Type B pancreatic cell (in vitro differentiated cells): Measurements from ENCODE around the gene TP53BP1. TPM values are rescaled to one million over a fixed set of nuclear protein-coding genes. Genes with fewer than 3 reads are reported as not detected.

Source experiments
- DNase-seq: peaks from one replicate; pipeline ENCODE4 v3.0.0; 2021; ENCODE audit warnings: mixed read lengths; ENCODE audit not compliant: unreplicated experiment; ENCODE audit errors: extremely low spot score
- H3K27ac Mint-ChIP-seq: 2 replicates; pipeline ENCODE4 v1.8.0; 2021; ENCODE audit warnings: mild to moderate bottlenecking, mixed read lengths
- H3K27me3 Mint-ChIP-seq: 2 replicates; pipeline ENCODE4 v1.8.0; 2021; ENCODE audit warnings: mixed read lengths
- H3K36me3 Mint-ChIP-seq: 2 replicates; pipeline ENCODE4 v1.8.0; 2021; ENCODE audit warnings: mixed read lengths
- H3K4me1 Mint-ChIP-seq: one replicate; pipeline ENCODE4 v1.8.0; 2021; ENCODE audit warnings: mixed read lengths; ENCODE audit not compliant: unreplicated experiment
- H3K4me3 Mint-ChIP-seq: 2 replicates; pipeline ENCODE4 v1.8.0; 2021; ENCODE audit warnings: mild to moderate bottlenecking, mixed read lengths
- H3K9me3 Mint-ChIP-seq: 2 replicates; pipeline ENCODE4 v1.8.0; 2021; ENCODE audit warnings: mixed read lengths
- CTCF ChIP-seq: fragments of 200-600 bp; sonication (generic); conservative IDR thresholded peaks from 2 replicates; pipeline ENCODE4 v1.5.0; 2021; ENCODE audit warnings: antibody characterized with exemption, mild to moderate bottlenecking
- total RNA-seq: library from RNA; stranded (reverse); gene quantifications from 2 replicates; pipeline ENCODE4 v1.2.1, GENCODE V29; 2021; ENCODE audit warnings: low replicate concordance

TP53BP1 gene
- total RNA-seq, 1 donor from 2014 or later, result 101 TPM

- peaks cover 42% of the 10 kb centered on the region for H3K36me3 Mint-ChIP-seq
- H3K4me1 Mint-ChIP-seq, result peaks cover 44% of the 10 kb centered on the region
- peak; percentile 53 for TF ChIP-seq CTCF
- H3K4me3 Mint-ChIP-seq, result peak within 1 kb of the TSS; percentile 96
- H3K9me3 Mint-ChIP-seq, result peaks cover 18% of the 10 kb centered on the region
- no peaks in the 10 kb centered on the region for H3K27me3 Mint-ChIP-seq
- peak; percentile 94 for DNase-seq
- H3K27ac Mint-ChIP-seq, result peak within 1 kb of the TSS; percentile 91
Observed at GRCh38 chr15:43370975-43371974, 121.7 kb downstream of the TP53BP1 start, which contains the start of the genes TUBGCP4 and ZSCAN29. TUBGCP4 (plus strand) TSS chr15:43371101; CDS start chr15:43371355, 254 bp downstream. ZSCAN29 (minus strand) TSS chr15:43371043; CDS start chr15:43369913, 1,130 bp downstream.

GRCh38 chr15:43370310-43370974 lies 122.5 kb downstream of the TP53BP1 start:
- Mint-ChIP-seq H3K27ac (peak overlapping the region; percentile 91), H3K4me3 (peak overlapping the region; percentile 96), H3K36me3 (peaks cover 49% of the 10 kb centered on the region), H3K4me1 (peaks cover 45% of the 10 kb centered on the region), H3K9me3 (peaks cover 19% of the 10 kb centered on the region), H3K27me3 (no peaks in the 10 kb centered on the region)
- peak; percentile 72 for DNase-seq
- no peak for TF ChIP-seq CTCF

GRCh38 chr15:43361313-43361903 lies 131.5 kb downstream of the TP53BP1 start:
- no peak for TF ChIP-seq CTCF
- H3K4me3 Mint-ChIP-seq, result no peak overlapping the region
- H3K27ac Mint-ChIP-seq, result no peak overlapping the region
- peaks cover 3% of the 10 kb centered on the region for H3K4me1 Mint-ChIP-seq
- peaks cover 78% of the 10 kb centered on the region for H3K36me3 Mint-ChIP-seq
- H3K27me3 Mint-ChIP-seq, result no peaks in the 10 kb centered on the region
- DNase-seq, result no peak
- peaks cover 27% of the 10 kb centered on the region for H3K9me3 Mint-ChIP-seq

DNA sequence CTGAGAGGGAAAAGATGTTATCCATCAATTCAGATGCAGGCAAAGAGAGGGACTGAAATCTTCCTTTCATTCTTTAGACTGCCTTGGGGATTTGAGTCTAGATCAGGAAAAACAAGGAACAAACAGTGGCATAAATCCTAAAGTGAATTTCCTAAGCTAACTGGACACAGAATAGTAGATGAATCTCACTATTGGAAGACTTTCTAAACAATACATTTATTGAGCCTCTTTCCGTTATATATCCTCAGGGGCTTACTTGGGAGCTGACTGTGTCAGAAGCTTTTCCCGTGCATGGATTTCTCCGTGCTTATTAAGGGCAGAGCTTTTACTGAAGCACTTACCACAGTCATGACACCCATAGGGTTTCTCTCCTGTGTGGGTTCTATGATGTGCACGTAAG lies 132.1 kb downstream of the TP53BP1 start:
- Mint-ChIP-seq H3K9me3 (peaks cover 25% of the 10 kb centered on the region), H3K27ac (no peak overlapping the region), H3K27me3 (no peaks in the 10 kb centered on the region), H3K4me3 (no peak overlapping the region), H3K4me1 (no peaks in the 10 kb centered on the region), H3K36me3 (peaks cover 76% of the 10 kb centered on the region)
- no peak for DNase-seq
- no peak for TF ChIP-seq CTCF

Other genes starting within 250 kb of the TP53BP1 start
- gene TGM5, start 226.2 kb downstream of the TP53BP1 start, total RNA-seq, result 0.22 and 0.71 TPM in 2 replicates
- gene TGM7, start 190.9 kb downstream of the TP53BP1 start, total RNA-seq, result not detected in 2 replicates
- 12.5 and 13.7 TPM in 2 replicates for gene LCMT2, start 162.6 kb downstream of the TP53BP1 start, total RNA-seq
- gene ZSCAN29, start 122.1 kb downstream of the TP53BP1 start, total RNA-seq, result 28.8 and 45.6 TPM in 2 replicates
- gene TUBGCP4, start 122.1 kb downstream of the TP53BP1 start, total RNA-seq, result 25.5 and 29.1 TPM in 2 replicates
- gene MAP1A, start 24.5 kb upstream of the TP53BP1 start, total RNA-seq, result 6.0 and 18.2 TPM in 2 replicates
- gene PPIP5K1, start 97.1 kb upstream of the TP53BP1 start, total RNA-seq, result 58.2 and 87.0 TPM in 2 replicates
- gene CKMT1B, start 100.9 kb upstream of the TP53BP1 start, total RNA-seq, result 41.2 and 73.2 TPM in 2 replicates
- 0.77 and 1.2 TPM in 2 replicates for gene STRC, start 125.6 kb upstream of the TP53BP1 start, total RNA-seq
- 5.1 and 9.1 TPM in 2 replicates for gene CATSPER2, start 155.7 kb upstream of the TP53BP1 start, total RNA-seq
- gene CKMT1A, start 200.7 kb upstream of the TP53BP1 start, total RNA-seq, result 37.3 and 79.5 TPM in 2 replicates